Neural progenitor cell (in vitro differentiated cells): ENCODE data around the gene EXPH5. TPM values are rescaled to one million over a fixed set of nuclear protein-coding genes. Genes with fewer than 3 reads are reported as not detected.
A peak's percentile ranks its signal among the peaks of the same experiment; 100 is the strongest.

Source experiments
- DNase-seq: peaks from one replicate; pipeline ENCODE4 v3.0.0-alpha.2; 2016; ENCODE audit warnings: low spot score
- H2AFZ ChIP-seq: fragments of 200-600 bp; sonication (generic); replicated peaks from 2 replicates; pipeline ENCODE4 v1.6.1; 2016; ENCODE audit warnings: antibody characterized with exemption
- H3F3A ChIP-seq: fragments of 200-600 bp; sonication (generic); 2 replicates; pipeline ENCODE4 v1.6.1; 2016; ENCODE audit warnings: antibody characterized with exemption, low read depth
- H3K27ac ChIP-seq: fragments of 200-600 bp; sonication (generic); 2 replicates; pipeline ENCODE4 v1.5.1; 2016; ENCODE audit warnings: mild to moderate bottlenecking
- H3K27me3 ChIP-seq: fragments of 200-600 bp; sonication (generic); 2 replicates; pipeline ENCODE4 v1.6.1; 2016; ENCODE audit warnings: mild to moderate bottlenecking, moderate library complexity
- H3K36me3 ChIP-seq: fragments of 200-600 bp; sonication (generic); 2 replicates; pipeline ENCODE4 v1.5.1; 2016
- H3K4me1 ChIP-seq: fragments of 200-600 bp; sonication (generic); 2 replicates; pipeline ENCODE4 v1.6.1; 2016; ENCODE audit warnings: mixed run types
- H3K4me2 ChIP-seq: fragments of 200-600 bp; sonication (generic); 2 replicates; pipeline ENCODE4 v1.6.1; 2016
- H3K4me3 ChIP-seq: fragments of 200-600 bp; sonication (generic); 2 replicates; pipeline ENCODE4 v1.5.1; 2016
- H3K79me2 ChIP-seq: fragments of 200-600 bp; sonication (generic); 2 replicates; pipeline ENCODE4 v1.6.1; 2016; ENCODE audit warnings: low read depth
- H3K9ac ChIP-seq: fragments of 200-600 bp; sonication (generic); 2 replicates; pipeline ENCODE4 v1.6.1; 2016
- H3K9me3 ChIP-seq: fragments of 200-600 bp; sonication (generic); 2 replicates; pipeline ENCODE4 v1.5.1; 2016; ENCODE audit warnings: low read depth
- H4K20me1 ChIP-seq: fragments of 200-600 bp; sonication (generic); 2 replicates; pipeline ENCODE4 v1.6.1; 2016; ENCODE audit warnings: low read depth
- H3K27ac Mint-ChIP-seq: 3 replicates; pipeline ENCODE4 v1.8.0; 2021; ENCODE audit warnings: mixed read lengths
- H3K27me3 Mint-ChIP-seq: 2 replicates; pipeline ENCODE4 v1.8.0; 2022; ENCODE audit warnings: low read depth, mild to moderate bottlenecking, inconsistent platforms, moderate library complexity, mixed read lengths; ENCODE audit not compliant: insufficient read depth
- H3K36me3 Mint-ChIP-seq: 3 replicates; pipeline ENCODE4 v1.8.0; 2021; ENCODE audit warnings: mixed read lengths
- H3K4me1 Mint-ChIP-seq: 3 replicates; pipeline ENCODE4 v1.8.0; 2021; ENCODE audit warnings: mixed read lengths
- H3K4me3 Mint-ChIP-seq: 3 replicates; pipeline ENCODE4 v1.8.0; 2021; ENCODE audit warnings: mild to moderate bottlenecking, moderate library complexity, mixed read lengths
- H3K9me3 Mint-ChIP-seq: 3 replicates; pipeline ENCODE4 v1.8.0; 2020; ENCODE audit warnings: mixed read lengths
- EZH2 ChIP-seq: fragments of 200-600 bp; sonication (generic); IDR thresholded peaks from 2 replicates; pipeline ENCODE4 v1.6.1; 2017; ENCODE audit warnings: antibody characterized with exemption, mild to moderate bottlenecking, moderate library complexity
- EZH2phosphoT487 ChIP-seq: fragments of 200-600 bp; sonication (generic); IDR thresholded peaks from 2 replicates; pipeline ENCODE4 v1.6.1; 2017; ENCODE audit warnings: antibody characterized with exemption
- total RNA-seq: library from RNA; depleted of rRNA; stranded (reverse); fragments of >200 nt; gene quantifications from 2 replicates; pipeline ENCODE4 v1.2.3, GENCODE V29; 2015; ENCODE audit warnings: low replicate concordance
- TF ChIP-seq, protein P1 (sequence below): fragments of 200-600 bp; sonication (generic); IDR thresholded peaks from 2 replicates; pipeline ENCODE4 v1.5.1; 2017; ENCODE audit warnings: antibody characterized with exemption, mild to moderate bottlenecking

EXPH5 gene
- total RNA-seq, 1 donor from 2014 or later, result 1.4 TPM

DNA sequence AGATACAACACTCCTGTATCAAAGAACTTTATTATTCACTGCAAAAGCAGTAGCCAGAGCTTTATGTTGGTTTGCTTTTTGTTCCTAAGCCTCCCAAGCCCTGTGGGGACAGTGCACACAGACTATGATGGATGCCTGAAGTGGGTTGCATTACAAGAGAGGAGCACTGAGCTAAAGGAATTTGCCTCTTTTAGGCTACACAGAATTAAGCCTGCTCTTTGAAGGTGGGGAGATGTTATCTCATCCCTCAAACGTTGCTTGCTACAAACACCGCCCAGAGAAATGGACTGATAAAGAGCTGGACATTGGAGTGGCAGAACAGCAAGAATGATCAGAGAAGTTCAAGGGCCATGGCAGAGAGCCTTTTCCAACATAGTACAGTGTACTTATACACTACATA is 92.8 kb downstream of the EXPH5 start:
- no peak overlapping the region for H2AFZ ChIP-seq
- H3K9me3 ChIP-seq, result no peaks in the 10 kb centered on the region
- H3K4me2 ChIP-seq, result no peak overlapping the region
- H3K27ac ChIP-seq, result no peak overlapping the region
- H3K27me3 Mint-ChIP-seq, result no peaks in the 10 kb centered on the region
- no peaks in the 10 kb centered on the region for H3K9me3 Mint-ChIP-seq
- TF ChIP-seq EZH2phosphoT487, result no peak
- TF ChIP-seq, protein P1, sequence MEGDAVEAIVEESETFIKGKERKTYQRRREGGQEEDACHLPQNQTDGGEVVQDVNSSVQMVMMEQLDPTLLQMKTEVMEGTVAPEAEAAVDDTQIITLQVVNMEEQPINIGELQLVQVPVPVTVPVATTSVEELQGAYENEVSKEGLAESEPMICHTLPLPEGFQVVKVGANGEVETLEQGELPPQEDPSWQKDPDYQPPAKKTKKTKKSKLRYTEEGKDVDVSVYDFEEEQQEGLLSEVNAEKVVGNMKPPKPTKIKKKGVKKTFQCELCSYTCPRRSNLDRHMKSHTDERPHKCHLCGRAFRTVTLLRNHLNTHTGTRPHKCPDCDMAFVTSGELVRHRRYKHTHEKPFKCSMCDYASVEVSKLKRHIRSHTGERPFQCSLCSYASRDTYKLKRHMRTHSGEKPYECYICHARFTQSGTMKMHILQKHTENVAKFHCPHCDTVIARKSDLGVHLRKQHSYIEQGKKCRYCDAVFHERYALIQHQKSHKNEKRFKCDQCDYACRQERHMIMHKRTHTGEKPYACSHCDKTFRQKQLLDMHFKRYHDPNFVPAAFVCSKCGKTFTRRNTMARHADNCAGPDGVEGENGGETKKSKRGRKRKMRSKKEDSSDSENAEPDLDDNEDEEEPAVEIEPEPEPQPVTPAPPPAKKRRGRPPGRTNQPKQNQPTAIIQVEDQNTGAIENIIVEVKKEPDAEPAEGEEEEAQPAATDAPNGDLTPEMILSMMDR, result no peak
- no peak for TF ChIP-seq EZH2
- H3K79me2 ChIP-seq, result no peaks in the 10 kb centered on the region
- no peaks in the 10 kb centered on the region for H4K20me1 ChIP-seq
- H3K4me3 Mint-ChIP-seq, result no peak overlapping the region
- no peak overlapping the region for H3K9ac ChIP-seq
- H3K4me1 ChIP-seq, result peaks cover 12% of the 10 kb centered on the region
- no peak overlapping the region for H3K27ac Mint-ChIP-seq
- H3K36me3 Mint-ChIP-seq, result no peaks in the 10 kb centered on the region
- H3F3A ChIP-seq, result peaks cover 17% of the 10 kb centered on the region
- no peak overlapping the region for H3K4me3 ChIP-seq
- H3K4me1 Mint-ChIP-seq, result peaks cover 20% of the 10 kb centered on the region
- no peak for DNase-seq
- H3K36me3 ChIP-seq, result no peaks in the 10 kb centered on the region
- H3K27me3 ChIP-seq, result peaks cover 11% of the 10 kb centered on the region

DNA sequence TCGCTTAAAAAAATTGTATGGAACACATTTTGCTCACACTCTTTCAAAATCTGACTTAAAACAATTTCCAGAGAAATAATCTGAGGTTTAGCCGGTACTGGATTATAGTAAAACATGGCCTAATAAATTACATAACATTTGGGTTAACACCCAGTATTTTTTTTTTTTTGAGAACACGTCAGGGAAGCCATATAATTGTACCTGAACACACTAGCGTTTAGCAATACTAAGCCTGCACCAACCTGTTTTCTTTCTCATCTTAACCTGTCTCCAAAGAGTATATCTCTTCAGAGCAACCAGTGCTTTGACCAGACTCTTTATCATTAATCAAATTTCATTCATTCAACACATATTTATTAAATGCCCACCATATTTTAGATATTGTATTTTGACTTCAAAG is 93.4 kb downstream of the EXPH5 start:
- peaks cover 12% of the 10 kb centered on the region for H3K4me1 ChIP-seq
- H2AFZ ChIP-seq, result no peak overlapping the region
- Mint-ChIP-seq H3K9me3 (no peaks in the 10 kb centered on the region), H3K36me3 (no peaks in the 10 kb centered on the region), H3K27ac (no peak overlapping the region), H3K4me3 (no peak overlapping the region), H3K4me1 (peaks cover 20% of the 10 kb centered on the region), H3K27me3 (no peaks in the 10 kb centered on the region)
- H3K27ac ChIP-seq, result no peak overlapping the region
- H3F3A ChIP-seq, result peaks cover 17% of the 10 kb centered on the region
- DNase-seq, result no peak
- no peak overlapping the region for H3K4me2 ChIP-seq
- no peaks in the 10 kb centered on the region for H3K9me3 ChIP-seq
- no peak overlapping the region for H3K4me3 ChIP-seq
- TF ChIP-seq EZH2 (no peak), EZH2phosphoT487 (no peak)
- TF ChIP-seq, protein P1, result no peak
- peaks cover 11% of the 10 kb centered on the region for H3K27me3 ChIP-seq
- H3K36me3 ChIP-seq, result no peaks in the 10 kb centered on the region
- no peaks in the 10 kb centered on the region for H3K79me2 ChIP-seq
- no peak overlapping the region for H3K9ac ChIP-seq
- H4K20me1 ChIP-seq, result no peaks in the 10 kb centered on the region

DNA sequence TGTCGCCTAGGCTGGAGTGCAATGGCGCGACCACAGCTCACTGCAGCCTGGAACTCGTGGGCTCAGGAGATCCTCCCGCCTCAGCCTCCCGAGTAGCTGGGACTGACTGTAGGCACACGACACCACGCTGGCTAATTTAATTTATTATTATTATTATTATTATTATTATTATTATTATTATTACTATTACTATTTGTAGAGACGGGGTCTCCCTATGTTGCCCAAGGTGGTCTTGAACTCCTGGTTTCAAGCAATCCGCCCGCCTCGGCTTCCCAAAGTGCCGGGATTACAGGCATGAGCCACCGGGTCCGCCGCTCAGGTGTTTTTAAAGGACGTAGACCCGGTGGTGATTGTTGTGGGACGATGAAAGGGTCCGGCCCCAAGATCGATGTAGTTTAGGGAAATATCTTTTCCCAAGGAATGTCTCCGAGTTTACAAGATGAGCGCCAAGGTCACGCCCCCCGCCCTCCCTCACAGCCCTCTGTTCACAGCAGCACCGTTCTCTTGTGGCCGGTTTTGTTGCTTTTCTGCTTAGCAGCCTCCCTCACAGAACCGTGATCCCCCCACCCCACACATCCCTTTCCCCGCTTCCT is 94.7 kb downstream of the EXPH5 start:
- H4K20me1 ChIP-seq, result no peaks in the 10 kb centered on the region
- TF ChIP-seq EZH2 (no peak), EZH2phosphoT487 (no peak)
- TF ChIP-seq, protein P1, result no peak
- no peaks in the 10 kb centered on the region for H3K9me3 Mint-ChIP-seq
- H3K4me1 Mint-ChIP-seq, result peaks cover 29% of the 10 kb centered on the region
- H3K4me3 Mint-ChIP-seq, result peak overlapping the region; percentile 92
- no peaks in the 10 kb centered on the region for H3K79me2 ChIP-seq
- H3K9ac ChIP-seq, result no peak overlapping the region
- no peaks in the 10 kb centered on the region for H3K36me3 ChIP-seq
- no peak overlapping the region for H3K27ac ChIP-seq
- peaks cover 17% of the 10 kb centered on the region for H3F3A ChIP-seq
- peaks cover 12% of the 10 kb centered on the region for H3K4me1 ChIP-seq
- peak overlapping the region; percentile 75 for H3K27ac Mint-ChIP-seq
- H3K27me3 Mint-ChIP-seq, result no peaks in the 10 kb centered on the region
- no peaks in the 10 kb centered on the region for H3K36me3 Mint-ChIP-seq
- peak overlapping the region; percentile 99 for H2AFZ ChIP-seq
- peak overlapping the region; percentile 76 for H3K4me3 ChIP-seq
- H3K9me3 ChIP-seq, result no peaks in the 10 kb centered on the region
- H3K27me3 ChIP-seq, result peaks cover 11% of the 10 kb centered on the region
- DNase-seq, result no peak
- H3K4me2 ChIP-seq, result peak overlapping the region; percentile 86
